DMS79 treated with DMSO at 0.1 percent for 48 hours (cell line): ENCODE measurements around the gene RUNX1.

ENCODE experiments used
- DNase-seq: peaks from one replicate; lab custom pipeline; 2025; lab: John Stamatoyannopoulos, UW

Gene RUNX1

DNA sequence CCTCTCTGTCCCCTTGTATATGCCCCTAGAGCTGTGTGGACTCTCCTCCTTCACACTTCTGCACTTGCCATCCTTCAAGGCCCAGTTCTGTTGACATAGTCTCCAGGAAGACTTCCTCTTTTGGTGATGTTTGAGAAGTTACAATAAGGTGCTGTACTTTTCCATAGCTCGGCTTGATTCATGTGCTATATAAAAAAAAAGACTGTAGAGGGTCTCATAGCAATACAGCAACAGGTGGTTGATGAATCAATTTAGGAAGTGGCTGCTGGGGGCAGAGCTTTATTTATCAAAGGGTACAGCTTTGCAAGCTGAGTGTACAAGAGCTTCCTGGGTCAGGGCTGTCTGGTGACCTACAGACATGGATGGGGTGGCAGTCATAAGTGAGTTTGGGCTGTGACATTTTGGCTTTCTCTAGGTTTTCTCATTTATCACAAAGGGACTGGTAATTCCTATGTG, 102.7 kb downstream of the RUNX1 start:
- no peak for DNase-seq

DNA sequence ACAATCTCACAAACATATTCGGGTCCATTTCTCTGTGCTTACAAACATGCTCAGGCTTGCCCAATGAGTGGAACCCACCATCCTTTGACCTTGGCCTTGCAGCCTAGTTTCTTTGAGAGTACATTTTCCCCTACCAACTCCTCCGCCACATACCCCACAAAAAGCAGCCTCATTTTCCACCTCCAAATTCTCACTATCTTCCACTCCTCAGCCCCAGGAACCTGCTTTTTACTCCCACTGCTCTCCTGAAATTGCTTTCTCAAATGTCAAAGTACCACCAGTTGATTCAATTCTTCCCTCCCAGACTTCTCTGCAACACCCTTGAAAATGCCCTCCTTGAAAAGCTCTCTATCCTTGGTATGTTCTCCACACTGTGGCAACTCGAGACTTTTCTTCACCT, 103.8 kb downstream of the RUNX1 start:
- DNase-seq: no peak

DNA sequence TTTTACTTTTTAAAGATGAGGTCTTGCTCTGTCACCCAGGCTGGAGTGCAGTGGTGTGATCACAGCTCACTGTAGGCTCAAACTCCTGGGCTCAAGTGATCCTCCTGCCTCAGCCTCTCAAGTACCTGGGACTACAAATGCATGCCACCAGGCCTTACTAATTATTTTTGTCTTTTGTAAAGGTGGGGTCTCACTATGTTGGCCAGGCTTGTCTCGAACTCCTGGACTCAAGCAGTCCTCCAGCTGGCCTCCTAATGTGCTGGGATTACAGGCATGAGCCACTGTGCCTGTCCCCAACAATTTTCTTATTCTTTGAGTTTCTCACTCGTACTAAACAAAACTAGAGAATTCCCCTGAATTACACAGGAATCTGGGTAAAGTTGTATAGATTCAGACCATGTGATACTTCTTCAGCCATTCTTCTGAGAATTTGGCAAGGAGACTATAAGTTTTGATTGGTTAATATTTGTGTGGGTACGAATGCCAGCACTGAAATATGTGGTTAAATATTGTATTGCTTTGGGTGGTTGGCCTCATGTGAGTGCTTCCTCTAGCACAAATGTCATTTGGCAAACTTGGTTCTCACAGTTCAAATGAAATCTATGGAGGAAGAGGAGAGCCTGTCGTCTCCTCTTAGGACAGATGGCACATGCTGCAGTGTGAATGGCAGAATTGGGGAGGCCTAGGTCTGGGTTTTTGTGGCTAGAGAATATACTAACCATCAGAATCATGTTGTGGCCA, 104.9 kb downstream of the RUNX1 start:
- no peak for DNase-seq

DNA sequence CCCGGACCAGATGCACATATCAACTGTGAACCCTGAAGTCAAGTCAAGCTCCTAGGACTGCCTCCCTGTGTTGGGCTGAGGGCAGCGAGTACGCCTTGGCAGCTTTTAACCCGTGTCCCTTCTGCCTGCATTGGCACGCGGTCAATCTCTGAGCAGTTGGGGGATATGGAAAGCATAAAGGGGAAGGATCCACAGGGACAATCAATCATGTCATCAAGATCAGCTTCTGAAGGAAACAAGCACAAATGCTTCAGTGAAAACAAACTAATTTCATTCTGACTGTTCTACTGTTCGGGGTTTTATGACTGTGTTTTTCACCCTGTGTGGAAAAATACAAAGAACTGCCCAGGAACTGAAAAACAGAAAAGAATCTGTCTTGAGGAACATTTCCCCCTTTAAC, 106.2 kb downstream of the RUNX1 start:
- no peak for DNase-seq

DNA sequence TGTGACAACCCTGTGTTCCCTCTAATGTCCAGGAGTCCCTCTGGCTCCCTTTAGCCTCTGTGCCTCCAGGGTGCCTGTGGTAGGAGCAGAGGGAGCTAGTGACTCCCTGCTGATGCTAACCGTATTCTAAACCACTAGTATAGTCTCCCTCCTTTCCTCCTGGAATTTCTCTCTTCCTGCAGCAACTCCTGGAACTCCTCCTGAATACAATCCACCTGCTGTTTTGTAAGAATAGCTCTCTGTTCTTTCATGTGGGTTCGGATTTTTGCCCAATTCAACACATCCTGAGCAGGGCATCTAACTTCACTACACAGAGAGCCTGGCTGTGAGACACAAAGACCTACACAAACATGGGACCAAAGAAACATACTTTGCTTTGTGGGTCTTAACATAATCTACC, 107.9 kb downstream of the RUNX1 start:
- no peak for DNase-seq

DNA sequence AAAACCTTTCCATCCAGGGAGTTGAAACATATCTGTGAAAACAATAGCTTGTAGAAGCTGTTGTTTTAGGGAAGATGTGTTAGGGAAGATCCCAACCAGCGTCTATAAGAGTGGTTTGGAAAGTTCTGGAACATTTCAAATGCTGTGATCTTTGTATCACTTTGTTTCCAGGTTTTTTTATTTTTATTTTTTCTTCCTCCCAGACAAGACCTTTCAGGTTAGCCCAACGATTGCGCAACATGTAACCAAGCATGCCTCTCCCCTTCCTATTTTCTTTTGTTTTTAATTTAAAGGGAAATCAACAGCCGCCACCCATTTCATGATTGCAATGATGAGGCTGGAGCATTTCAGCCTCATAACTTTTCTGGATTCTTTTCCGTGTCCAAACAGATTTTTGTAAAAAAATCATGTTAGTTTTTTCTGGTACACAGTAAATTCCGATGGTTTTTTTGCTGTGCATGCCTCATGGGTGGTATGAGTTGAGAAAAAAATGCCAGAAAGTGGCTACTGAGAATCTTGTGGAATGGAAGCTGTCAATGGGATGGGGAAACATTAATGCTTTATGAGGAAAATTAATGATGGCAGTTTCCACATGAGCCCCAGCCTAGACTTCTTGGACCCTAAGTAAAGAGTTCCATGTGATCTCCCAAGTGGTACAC, 109.3 kb downstream of the RUNX1 start:
- DNase-seq: no peak

DNA sequence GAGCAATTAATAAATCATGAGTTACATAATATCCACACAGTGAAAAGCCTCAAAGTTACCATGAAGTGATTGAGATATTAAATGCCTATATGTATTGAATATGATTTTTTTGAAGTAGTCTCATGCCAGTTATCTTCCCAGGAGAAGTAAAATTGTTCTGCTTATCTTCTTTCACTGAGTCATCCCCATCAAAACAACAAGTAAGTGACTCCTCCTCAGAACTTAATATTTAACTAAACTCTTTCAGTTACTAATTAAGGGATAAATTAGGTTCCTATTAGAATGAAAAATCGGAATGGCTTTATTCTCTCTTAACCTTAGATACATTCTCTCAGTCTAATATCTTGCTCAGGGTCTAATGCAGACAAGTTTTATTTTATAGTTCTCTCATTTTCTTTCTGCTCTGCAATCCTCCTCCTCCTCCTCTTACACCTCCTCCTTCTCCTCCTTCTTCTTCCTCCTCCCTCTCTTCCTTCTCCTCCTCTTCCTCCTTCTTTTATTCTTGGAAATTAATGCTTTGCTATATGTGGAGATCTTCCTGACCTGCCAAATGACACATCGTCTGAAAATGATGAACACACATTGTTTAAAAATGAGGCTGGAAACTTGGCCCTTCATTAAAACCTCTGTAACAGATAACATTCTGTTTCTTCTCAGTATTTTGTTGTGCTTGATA, 110.9 kb downstream of the RUNX1 start:
- DNase-seq: no peak

DNA sequence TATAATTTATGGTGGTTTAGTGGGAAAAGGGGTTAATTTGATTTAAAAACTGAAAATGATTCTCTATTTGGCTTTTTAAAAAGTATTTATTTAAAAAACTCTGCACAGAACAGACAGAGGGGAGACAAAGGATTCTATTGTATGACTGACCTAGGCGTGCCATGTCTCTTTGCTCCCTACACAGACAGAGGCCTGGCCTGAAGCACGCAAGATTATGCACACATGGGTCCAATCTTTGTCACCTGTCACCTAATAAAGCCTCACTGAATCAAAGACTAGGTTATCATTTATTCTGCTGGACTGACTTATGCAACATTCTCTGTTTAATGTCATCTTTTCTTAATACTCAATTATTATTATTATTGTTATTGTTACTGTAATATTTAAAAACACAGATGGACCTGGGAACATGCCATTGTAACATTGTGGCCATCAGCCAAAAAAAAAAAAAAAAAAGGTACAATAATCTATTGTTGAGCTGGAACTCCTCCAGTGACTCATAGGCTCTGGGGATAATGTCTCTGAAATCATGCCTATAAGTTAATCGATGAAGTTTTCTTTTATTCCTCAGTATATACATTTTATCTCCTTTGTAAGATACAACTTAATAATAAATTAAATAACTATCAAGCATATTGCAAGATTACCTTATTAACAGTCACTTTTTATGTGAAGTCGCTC, 112.1 kb downstream of the RUNX1 start:
- DNase-seq: no peak

DNA sequence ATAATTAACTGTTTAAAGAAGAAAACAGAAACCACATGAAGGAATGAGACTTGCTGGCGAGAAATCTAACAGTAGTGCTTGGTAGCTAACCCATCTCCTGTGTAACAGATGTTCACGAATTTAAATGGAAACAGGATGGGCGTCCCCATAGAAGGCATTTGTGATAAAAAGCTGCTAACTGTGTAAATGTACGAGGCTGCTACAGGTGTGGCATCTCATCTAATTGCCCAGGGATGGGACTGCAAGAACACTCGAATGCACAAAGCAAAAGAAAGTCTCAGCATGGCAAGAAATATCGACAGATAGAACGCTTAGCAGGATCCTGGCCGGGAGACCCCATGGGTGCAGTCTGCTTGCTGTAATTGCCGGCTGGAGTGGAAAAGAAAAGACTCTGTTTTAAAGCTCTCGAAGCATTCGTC, 112.7 kb downstream of the RUNX1 start:
- no peak for DNase-seq

DNA sequence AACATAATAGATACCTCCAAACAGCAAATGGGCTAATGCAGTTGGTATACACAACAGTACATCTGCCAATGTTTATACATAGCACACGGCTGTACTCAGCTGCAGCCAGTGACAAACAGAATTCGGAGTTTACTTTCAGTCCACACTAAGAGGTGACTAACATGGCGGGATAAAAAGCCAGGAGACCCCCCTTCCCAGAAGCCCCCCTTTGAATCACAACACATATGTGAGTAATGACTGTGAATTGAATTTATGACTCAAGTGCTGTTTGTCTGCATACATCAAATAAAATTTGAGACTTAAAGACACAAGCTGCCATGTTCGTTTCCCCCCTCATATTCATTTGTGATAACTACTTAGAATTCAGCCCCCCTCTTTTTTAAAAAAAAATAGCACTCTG, 113.2 kb downstream of the RUNX1 start:
- DNase-seq: no peak

DNA sequence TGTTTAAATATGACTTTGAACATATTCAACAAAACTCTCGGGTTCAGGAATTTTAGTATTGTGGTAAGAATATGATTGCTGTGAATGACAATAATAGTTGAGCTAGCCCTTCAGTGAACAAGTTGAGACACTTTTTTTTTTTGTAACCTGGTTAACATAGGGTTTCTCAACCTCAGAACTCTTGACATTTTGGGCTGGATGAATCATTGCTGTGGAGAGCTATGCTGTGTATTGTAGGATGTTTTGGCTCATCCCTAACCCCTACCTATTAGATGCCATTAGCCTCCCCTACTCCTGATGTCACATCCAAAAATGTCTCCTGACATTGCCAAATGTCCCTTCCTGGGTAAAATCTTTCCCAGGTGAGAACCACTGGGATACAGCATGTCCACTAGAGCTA, 113.7 kb downstream of the RUNX1 start:
- DNase-seq: no peak

DNA sequence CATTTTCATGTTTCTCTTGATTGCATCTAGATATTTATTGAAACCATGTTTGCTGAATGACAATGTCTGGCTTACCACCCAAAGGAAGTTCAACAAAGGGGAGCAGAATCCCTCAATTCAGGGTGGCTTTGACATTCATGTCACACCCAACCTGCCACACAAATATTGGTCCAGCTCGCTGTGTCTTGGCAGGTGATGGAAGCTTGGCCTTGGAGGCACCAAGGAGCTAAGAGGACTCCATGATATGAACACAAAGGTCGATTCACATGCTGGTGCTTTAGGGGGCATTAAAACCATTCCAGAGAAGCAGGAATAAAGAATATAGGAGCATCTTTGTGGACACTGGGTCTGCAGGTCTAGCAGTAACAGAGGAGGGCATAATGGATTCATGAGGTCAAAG, 114.8 kb downstream of the RUNX1 start:
- no peak for DNase-seq

DNA sequence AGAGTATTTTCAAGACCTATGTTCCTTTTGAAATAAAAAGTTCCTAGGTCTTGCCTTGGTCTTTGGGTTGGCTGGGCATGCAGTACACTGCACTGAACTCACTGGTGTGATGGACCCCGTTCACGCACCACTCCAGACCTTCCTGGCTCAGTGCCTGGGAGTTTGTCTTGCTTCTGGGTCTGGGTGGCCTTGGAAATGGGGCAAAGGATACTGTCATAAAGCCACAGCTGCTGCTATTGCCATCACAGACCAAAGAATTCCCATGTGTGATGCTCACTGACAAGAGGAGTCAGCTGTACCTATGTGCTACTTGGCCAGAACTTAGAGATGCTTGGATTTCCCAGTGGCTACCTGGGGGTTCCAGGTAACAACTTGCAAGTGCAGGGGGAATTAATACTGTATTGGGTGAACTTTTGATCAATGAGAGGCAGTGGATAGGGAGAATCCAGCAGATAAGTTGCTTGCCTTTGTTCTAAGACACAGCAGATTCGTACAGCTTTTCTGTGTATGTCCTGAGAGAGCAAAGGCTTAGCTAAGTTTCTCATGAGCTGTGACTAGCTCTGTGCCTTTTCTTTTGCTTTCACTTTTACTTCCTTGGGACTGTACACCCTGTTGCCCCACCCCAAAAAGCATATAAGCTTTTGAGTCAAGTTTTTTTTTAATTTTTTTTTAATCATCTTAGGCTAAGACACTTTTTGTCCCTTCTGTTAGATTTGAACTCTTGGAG, 115.3 kb downstream of the RUNX1 start:
- no peak for DNase-seq

DNA sequence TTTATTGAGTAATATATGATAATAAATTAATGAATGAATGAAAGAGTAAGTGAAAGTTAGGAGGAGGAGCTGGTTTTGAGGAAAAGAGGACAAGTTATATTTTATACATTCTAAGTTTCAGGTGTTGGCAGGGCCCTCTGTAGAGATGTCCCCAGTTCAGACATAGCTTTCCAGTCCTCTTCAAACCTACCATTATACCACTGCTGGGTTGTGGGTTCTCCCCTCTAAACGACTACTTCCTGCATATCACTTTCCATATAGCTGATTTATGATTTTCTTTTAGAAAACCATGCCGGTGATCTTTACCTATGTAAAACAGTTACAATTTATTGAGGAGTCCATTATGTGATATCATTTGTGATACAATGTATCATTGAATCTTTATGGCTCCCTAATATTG, 116.9 kb downstream of the RUNX1 start:
- no peak for DNase-seq

DNA sequence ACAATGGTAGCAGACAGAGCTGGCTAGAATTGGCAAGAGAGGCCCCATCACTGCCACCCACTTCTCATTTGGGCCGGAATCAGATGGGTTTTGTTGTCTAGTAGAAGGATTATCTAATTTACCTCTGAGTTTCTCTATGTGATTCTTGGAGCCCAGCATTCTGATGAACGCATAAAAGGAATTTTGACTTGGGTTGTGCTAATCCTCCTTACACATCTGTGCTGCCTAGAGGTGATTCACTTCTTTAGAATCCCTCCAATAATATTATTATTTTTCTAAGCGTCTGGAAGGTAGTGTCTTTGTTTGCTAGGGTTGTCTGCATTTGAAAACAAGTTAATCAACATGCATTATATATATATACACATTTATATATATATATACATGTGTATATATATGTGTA, 118.1 kb downstream of the RUNX1 start:
- no peak for DNase-seq

DNA sequence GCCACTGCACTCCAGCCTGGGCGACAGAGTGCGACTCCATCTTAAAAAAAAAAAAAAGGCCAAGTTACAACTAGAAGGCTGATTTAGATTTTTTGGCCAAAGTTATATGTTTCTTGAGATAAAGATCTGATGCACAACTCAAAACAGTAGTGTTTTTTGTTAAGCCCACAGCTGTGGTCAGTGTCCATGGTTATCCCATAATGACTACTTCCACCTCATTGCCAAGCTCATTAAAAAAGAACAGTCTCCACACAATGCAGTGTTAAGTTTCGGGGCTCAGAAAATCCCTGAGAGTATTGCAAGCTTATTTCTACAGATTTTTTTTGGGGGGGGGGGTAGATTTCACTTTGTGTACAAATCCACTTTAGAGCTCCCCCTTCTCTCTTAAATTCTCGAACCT, 120.5 kb downstream of the RUNX1 start:
- DNase-seq: no peak

DNA sequence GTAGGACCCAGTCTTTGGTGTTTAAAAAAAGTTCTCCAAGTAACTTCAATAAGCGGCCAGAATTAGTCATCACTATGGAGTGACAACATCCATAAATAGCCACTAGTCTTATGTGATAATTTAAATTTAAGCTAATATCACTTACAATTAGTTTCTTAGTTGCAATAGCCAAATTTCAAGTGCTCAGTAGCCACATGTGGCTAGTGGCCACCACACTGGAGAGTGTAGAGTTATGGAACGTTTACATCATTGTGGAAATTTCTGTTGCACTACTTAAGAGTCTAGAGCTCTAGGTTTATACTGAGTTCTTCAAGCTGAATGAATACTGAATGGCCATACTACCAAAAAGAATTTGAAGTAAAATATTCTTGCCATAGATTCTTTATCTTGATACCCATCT, 121.1 kb downstream of the RUNX1 start:
- DNase-seq: no peak

DNA sequence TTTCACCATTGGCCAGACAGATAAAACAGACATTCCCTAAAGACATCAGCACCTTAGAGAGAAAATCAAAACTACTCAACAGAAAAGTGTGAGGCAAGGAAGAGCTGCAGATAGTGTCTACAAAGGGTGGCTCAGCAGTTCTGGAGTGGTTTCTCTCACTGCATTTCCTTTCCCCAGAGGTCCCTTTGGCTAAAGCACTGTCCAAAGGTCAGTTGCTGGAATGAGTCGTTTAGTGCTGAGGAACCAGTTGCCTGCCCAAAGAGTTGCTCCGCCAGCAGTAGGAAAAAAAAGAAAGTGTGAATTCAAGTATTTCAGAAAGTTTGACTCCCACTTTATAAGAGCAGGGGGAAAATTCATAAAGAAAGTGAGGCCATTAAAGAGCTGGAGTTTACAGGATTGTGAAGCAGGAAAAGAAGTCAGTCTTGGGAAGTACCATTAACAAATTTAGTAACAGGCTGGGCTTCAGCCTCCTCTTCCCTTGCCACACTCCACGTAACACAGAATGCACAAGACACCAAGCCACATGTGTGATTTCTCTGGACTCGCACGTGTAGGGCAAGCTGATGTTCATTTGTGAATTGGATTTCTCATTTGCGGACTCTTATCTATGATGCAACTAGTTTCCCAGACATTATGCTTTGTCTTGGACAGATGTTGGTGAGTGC, 122.2 kb downstream of the RUNX1 start:
- DNase-seq: no peak

DNA sequence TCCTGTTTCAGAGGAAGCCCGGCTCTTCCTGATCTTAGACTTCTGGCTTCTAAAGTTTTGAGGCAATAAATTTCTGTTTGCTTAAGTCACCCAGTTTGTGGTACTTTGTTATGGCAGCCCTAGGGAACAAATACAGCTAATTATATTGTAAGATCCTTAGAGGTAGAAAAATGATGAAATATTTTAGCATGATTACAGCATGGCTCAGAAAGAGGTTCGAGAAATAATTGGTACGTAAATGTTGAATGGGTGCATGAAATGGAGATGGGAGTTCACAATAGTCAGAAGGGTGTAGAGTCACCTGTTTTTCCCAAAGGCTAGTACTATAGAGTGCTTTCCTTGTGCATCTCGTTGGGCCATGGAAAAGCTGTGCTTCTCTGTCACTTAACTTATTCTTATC, 123.5 kb downstream of the RUNX1 start:
- DNase-seq: no peak

DNA sequence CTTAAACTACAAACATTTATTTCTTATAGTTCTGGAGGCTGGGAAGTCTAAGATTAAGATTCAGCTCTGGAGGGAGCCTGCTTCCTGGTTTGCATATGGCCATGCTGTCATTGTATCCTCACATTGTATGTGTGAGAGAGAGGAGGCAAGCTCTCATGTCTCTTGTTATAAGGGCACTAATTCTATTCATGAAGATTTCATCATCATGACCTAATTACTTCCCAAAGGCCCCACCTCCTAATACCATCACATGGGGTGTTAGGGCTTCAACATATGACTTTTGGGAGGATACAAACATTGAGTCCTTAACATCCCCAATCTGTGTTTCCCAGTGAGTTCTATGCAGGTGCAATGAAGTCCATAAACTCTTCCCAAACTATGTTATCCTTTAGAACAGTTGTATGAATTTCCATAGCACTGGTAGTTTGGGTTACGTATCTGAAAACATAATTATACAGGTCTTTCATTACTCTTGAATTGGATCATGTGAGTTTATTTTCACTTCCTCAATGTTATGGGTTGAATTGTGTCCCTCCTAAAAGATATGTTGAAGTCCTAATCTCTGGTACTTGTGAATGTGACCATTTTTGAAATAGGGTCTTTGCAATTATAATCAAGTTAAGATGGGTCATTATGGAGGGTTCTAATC, 124.2 kb downstream of the RUNX1 start:
- DNase-seq: no peak

DNA sequence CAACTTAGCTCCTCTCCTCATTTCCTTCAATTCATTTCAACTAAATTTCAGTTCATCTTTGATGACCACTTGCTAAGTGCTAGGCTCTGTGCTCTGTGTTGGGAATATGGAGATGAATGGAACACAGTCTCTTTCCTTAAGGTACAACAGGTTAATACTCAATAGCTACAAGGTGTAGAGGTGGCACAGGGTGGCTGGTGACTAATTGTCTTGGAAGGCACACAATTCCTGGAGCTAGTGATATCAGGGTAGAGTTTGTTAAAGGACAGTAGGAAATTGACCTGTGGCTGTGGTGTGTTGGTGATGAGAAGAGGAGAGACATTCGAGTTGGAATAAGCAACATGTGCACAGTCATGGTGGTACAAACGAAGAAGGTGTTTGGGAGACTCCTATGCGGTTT, 124.9 kb downstream of the RUNX1 start:
- no peak for DNase-seq
